LoVo (cell line): ENCODE results near the gene CRACDL.
"Not testable (repeated sequence)": the region's sequence is repeated elsewhere in the genome, so short reads cannot be mapped to it uniquely, and the experiment has no call there.

Experiments
- DNase-seq: peaks from one replicate; pipeline ENCODE4 v3.0.0-alpha.2; 2016; ENCODE audit warnings: low spot score

The CRACDL gene

GRCh38 chr2:98882971-98883779 is 52.9 kb downstream of the CRACDL start:
- DNase-seq, result no peak

GRCh38 chr2:98882368-98882767 is 53.7 kb downstream of the CRACDL start:
- no peak for DNase-seq

DNA sequence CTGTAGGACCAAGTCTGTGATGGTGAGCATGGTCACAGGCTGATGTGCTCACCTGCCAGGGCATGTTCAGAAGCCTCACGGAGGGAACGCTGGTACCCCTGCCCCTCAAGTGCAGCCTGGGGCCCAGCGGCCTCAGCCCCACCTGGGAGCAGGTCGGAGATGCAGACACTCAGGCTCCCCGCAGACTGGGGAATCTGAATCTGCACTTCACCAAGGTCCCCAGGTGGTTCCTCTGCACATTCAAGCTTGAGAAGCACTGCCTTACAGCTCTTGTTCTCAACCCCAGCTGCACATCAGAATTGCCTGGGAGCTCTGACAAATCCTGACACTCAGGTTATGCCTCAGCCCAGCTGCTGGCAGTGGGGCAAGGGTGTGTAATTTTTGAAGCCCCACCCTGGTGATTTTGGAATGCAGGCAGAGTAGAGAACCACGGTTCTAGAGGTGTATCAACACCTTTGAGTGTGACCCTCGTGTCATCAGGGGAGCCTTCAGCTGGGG is 54.8 kb downstream of the CRACDL start:
- no peak for DNase-seq

DNA sequence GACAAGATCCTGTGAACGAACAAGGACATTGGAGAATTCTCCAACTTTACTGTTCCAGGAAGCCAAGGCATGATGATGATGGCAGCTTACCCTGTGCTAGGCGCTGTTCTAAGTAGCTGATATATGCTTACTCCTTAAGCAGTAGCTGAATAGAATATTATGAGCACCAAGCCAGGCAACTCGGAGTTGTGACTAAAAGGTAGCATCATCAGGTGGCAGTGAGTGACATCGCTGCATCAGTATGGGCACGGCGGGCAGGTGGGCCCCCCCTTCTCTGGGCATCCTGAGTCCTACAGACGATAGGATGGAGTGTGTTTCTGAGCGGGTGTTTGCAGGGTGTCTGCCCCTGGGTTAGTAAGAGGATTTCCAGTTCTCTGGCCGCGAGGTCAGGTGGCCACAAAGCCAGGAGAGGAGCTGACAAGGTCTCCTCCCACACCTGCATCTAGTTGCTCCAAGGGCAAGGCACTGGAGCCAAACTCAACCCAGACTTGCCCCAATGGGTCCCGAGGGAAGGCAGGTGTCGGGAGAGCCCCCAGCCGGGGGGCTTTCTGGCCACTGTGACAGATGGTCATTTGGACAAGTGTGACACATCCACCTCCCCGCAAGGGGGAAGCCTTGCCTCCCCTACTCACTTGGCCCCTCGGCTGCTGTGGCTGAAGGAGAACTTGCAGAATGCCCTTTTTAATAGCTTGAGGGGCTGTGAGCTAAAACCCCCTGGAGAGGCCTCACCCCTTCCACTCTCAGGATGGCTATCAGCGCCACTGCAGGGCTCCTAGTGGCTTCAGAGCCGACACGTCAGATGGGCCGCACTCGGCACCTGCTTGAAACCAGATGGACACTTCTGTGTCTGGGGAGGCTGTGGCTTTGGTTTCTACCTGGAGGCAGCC is 55.5 kb downstream of the CRACDL start:
- no peak for DNase-seq

DNA sequence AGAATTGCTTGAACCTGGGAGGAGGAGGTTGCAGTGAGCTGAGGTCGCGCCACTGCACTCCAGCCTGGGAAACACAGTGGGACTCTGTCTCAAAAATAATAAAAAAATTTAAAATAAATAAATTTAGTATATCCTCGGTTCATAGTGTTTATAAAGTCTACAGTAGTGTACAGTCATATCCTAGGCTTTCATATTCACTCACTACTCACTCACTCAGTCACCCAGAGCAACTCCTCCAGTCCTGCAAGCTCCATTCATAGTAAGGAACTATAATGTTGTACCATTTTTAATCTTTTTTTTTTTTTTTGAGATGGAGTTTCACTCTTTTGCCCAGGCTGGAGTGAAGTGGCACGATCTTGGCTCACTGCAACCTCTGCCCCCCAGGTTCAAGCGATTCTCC is 58.4 kb downstream of the CRACDL start:
- not testable (repeated sequence) for DNase-seq

DNA sequence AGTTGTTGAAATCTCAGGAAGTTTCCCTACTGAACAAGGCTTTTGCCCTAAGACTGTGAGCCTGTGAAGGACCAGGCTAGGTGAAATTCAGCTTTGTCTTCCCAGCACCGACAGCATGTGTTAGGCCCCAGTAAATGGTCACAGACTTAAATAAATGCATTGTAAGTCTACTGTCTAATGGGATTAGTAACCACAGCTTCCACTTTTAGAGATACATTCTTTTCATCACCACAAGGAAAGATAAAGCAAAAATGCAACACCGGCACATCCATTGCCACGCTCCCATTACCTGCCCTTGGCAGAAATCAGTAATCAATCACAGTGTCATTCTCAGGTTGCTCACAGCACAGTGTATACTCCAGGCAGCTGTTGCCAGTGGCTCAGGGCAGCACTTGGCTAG is 59.3 kb downstream of the CRACDL start:
- no peak for DNase-seq

DNA sequence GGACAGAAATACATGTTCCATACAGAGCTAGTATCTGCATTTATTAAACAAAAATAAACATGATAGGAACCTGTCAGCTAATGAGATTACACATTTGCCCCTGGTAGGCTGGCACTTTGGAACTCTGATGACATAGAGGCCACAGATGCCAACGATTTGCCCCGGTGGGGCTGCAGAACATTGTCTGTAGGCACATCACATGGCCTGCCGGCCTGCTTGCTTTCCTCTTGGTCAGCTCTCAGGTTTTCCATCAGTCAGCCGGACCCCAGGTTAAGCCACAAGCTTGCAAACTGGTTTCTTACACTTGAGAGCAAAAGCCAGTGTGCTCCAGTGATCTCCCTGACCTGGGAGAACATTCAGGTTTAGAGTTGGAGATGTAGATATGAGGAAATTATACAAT is 60.3 kb downstream of the CRACDL start:
- DNase-seq, result no peak

GRCh38 chr2:98875081-98875728 is 60.8 kb downstream of the CRACDL start:
- DNase-seq, result no peak

DNA sequence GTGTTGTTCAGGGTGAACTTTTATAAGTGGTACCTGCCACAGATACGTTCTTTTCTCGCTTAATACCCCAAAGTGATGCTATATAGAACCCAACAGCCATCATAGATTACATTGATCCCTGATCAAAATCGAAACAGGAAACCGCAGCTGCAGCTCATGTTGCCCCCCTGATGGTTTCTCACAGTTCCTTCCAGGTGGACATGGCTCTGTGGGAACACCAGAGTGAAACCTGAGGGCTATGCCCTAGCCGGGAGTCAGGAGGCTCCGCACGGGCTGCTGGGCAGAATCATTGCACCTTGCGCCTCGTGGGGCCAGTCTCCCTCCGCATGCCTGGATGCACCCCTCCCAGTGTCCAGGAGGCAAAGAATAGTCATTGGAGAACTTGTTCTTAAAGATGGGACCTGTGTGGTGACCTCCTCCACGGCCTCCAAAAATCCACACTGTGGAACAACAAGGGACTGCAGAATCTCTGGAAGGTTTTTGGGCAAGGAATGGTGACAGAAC is 61.8 kb downstream of the CRACDL start:
- no peak for DNase-seq

- DNase-seq, result no peak
These were observed 63.5 kb downstream of the CRACDL start for GRCh38 chr2:98872526-98872925.

DNA sequence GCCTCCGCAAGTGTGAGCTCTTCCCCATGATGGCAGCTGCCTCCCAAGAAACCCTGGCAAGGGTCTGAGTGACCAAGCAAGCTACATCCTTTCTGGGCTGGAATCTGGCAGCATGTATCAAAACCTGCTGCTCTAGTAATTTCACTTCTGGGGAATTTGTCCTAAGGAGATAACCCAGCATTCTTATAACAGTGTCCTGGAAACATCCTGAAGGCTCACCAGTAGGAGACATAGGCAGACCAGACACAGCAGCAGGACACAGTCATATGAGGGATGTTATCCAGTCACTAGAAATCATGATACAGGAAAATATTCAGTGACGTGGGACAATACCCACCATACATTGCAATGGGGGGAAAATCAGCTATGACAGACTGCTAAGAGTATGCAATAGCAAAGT is 64.5 kb downstream of the CRACDL start:
- no peak for DNase-seq

DNA sequence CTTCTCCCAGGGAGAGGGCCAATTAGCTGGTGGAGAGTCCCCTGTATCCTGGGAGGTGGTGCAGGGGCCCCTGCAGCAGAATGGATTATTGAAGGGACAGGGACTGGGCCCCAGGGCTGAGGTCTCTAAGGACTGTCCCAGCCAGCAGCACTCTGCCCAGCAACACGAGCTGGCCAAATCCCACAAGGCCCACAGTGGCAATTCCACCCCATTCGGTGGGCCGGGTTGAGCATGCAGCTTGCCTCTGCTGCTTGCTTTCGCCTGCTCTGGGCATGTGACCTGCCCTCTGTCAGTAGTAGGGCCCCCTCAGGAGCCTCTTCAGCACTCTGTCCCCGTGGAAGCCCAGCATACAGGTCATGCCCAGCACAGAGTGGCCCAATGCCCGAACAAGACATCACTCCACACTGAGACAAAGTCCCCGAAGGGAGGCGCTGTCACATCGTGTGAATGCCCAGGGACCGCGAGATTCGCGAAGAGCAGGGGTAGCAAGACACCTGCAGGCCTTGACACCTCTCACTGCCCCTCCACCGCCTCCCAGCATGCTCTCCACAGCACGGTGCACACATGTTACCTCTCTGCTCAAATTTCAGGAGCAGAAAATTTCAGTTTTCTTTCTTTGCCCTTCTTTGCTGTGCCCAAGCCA is 65.4 kb downstream of the CRACDL start:
- DNase-seq, result no peak

- peak; percentile 25 for DNase-seq
These were observed 66.2 kb downstream of the CRACDL start for GRCh38 chr2:98869870-98870269.

GRCh38 chr2:98869272-98869641 is 66.8 kb downstream of the CRACDL start:
- DNase-seq, result peak; percentile 85

DNA sequence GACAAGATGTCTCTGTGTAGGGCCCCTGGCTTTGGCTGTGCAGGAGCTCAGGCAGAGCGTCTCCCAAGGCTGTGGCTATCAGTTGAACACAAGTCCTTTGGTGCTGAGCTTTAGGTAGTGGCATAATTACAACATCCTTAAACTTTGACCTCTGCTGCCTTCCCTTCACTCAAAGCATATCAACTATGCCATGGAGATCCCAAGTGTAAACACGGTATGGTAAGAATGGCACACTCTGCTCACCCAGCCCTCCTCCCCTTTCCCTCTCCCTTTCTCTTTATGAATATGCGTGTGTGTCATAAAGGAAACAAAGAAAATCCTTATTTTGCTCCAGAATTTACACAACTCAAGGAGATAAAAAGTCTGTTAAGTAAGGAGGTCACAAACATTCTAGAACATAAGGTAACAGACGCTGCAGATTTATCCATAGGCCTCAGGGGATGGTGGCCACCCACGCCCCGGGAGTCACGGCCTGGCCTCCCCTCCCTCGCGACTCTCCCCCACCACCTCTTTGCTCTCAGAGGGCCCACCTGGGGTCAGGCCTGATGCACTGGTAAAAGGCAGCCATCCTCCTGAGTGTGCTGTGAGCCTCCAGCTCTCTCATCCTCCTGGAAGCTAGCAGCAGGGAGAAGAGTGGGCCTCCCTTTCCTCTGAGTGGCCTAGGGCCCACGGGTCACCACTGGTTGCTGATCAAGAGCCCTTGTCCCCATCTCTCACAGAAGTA is 67.3 kb downstream of the CRACDL start:
- peak; percentile 41 for DNase-seq

- peak; percentile 16 for DNase-seq
These were observed 68.3 kb downstream of the CRACDL start for GRCh38 chr2:98867539-98868309.

GRCh38 chr2:98866033-98866432 is 70.0 kb downstream of the CRACDL start:
- DNase-seq, result no peak

GRCh38 chr2:98861601-98862000 is 74.4 kb downstream of the CRACDL start:
- DNase-seq, result no peak

DNA sequence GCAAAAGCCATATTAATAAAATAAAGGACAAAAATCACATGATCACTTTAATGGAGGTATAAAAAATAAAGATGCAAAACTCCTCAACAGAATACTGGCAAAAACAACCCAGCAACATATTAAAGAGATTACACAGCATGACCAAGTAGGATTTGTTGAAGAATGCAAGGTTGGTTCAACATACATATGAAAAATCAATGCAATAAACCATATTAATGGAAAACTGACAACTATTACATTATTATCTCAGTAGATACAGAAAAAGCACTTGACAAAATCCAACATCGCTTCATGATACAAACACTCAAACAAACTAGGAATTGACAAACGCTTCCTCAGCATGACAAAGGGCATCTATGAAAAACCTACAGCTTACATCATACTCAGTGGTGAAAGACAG is 76.7 kb downstream of the CRACDL start:
- no peak for DNase-seq

GRCh38 chr2:98857001-98857400 is 79.0 kb downstream of the CRACDL start:
- no peak for DNase-seq
